A673 (cell line): ENCODE measurements around the gene MRPL24. TPM values are rescaled to one million over a fixed set of nuclear protein-coding genes. Genes with fewer than 3 reads are reported as not detected.

Experiments used
- BruUV-seq: library from RNA; stranded (reverse); fragments of 400-500 nt; replicated peaks from 2 replicates; lab custom pipeline; 2021; lab: Mats Ljungman, UMichigan
- CTCF ChIA-PET: fragments of 300-600 bp; sonication (Branson Sonifier 250); formaldehyde crosslinking; loops from one replicate; lab custom pipeline; 2022; ENCODE audit warnings: antibody characterized with exemption; lab: Charles Lee
- POLR2A ChIA-PET: fragments of 300-600 bp; sonication (Branson Sonifier 250); formaldehyde crosslinking; loops from one replicate; lab custom pipeline; 2022; ENCODE audit warnings: antibody characterized with exemption; ENCODE audit not compliant: low non-redundant PET; lab: Charles Lee
- DNase-seq: peaks from one replicate; pipeline ENCODE4 v3.0.0-alpha.2; 2015; ENCODE audit warnings: low spot score
- H3K27ac ChIP-seq: fragments of 200-600 bp; sonication (generic); 2 replicates; pipeline ENCODE4 v1.5.1; 2016; ENCODE audit warnings: mixed run types, low read depth, mild to moderate bottlenecking, mixed read lengths, antibody characterized with exemption, low read length; ENCODE audit not compliant: poor library complexity, severe bottlenecking
- H3K27me3 ChIP-seq: fragments of 200-600 bp; sonication (generic); replicated peaks from 2 replicates; pipeline ENCODE4 v1.6.1; 2017; ENCODE audit warnings: mixed run types, low read depth, mild to moderate bottlenecking, mixed read lengths, antibody characterized with exemption, low read length; ENCODE audit not compliant: insufficient read depth, poor library complexity
- H3K36me3 ChIP-seq: fragments of 200-600 bp; sonication (generic); 2 replicates; pipeline ENCODE4 v1.6.1; 2016; ENCODE audit warnings: mixed run types, mild to moderate bottlenecking, mixed read lengths, antibody characterized with exemption, low read length; ENCODE audit not compliant: insufficient read depth, poor library complexity, severe bottlenecking
- H3K4me1 ChIP-seq: fragments of 200-600 bp; sonication (generic); 2 replicates; pipeline ENCODE4 v1.6.1; 2017; ENCODE audit warnings: mixed run types, mild to moderate bottlenecking, mixed read lengths, antibody characterized with exemption, low read length; ENCODE audit not compliant: insufficient read depth, poor library complexity, severe bottlenecking
- H3K4me3 ChIP-seq: fragments of 200-600 bp; sonication (generic); 2 replicates; pipeline ENCODE4 v1.5.1; 2016; ENCODE audit warnings: low read depth, mixed run types, mild to moderate bottlenecking, mixed read lengths, low read length; ENCODE audit not compliant: poor library complexity, severe bottlenecking
- H3K9me3 ChIP-seq: fragments of 200-600 bp; sonication (generic); 2 replicates; pipeline ENCODE4 v1.6.1; 2016; ENCODE audit warnings: mixed run types, low read depth, mild to moderate bottlenecking, mixed read lengths, antibody characterized with exemption, low read length; ENCODE audit not compliant: poor library complexity, severe bottlenecking
- EZH2 ChIP-seq: fragments of 200-600 bp; sonication (generic); IDR thresholded peaks from 2 replicates; pipeline ENCODE4 v1.6.1; 2017; ENCODE audit warnings: borderline replicate concordance, low read depth, mild to moderate bottlenecking, mixed read lengths, antibody characterized with exemption, low read length; ENCODE audit not compliant: poor library complexity, severe bottlenecking
- intact Hi-C: fragments of 100-400 bp; cut with micrococcal nuclease; formaldehyde crosslinking; loops from one replicate; pipeline ENCODE4 v1.10.0; 2022; ENCODE audit not compliant: unreplicated experiment
- total RNA-seq: library from RNA; stranded (reverse); gene quantifications from 2 replicates; pipeline ENCODE4 v1.2.3, GENCODE V29; 2021
- TF ChIP-seq, protein P1 (sequence below): fragments of 300-800, 200-600 bp; sonication (generic); conservative IDR thresholded peaks from 2 replicates; pipeline ENCODE4 v1.5.1; 2017; ENCODE audit warnings: low read depth, mild to moderate bottlenecking, antibody characterized with exemption, low read length, moderate library complexity, mixed read lengths

The MRPL24 gene
- total RNA-seq, 1 experiment from 2014 or later, result 85.7 TPM

DNA sequence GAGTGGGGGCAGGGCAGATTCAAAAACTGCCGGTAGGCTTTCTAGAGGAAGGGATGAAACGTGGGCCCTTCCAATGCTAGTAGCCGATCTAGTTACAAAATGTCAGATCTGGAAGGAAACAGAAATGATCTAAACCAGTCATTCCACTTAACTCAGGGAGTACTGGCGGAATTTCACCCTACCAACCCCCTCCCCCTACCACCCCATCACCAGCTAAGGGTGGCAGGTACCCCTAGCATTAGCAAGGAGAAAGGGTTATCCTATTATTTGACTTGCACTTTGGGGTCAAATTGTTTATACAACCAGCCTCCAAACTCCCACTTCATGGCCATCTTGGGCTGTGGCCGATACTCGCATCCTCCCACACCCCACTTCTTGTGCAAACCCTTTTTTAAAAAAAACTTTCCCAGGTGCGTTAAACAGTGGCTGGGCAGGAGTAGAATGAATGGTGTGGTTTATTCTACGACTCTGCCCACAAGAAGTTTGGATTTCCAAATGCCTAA, 644 bp upstream of the MRPL24 start:
- DNase-seq, result no peak
- CTCF ChIA-PET, result interaction anchor here (0.9 to 1.6 kb wide), 3 partner anchors 16 to 52 kb away, joined by 3 to 11 read pairs (median 4); partner anchors contain the start of gene PRCC
- Histone ChIP-seq H3K27ac (peak overlapping the region; percentile 77), H3K27me3 (no peaks in the 10 kb centered on the region), H3K9me3 (no peaks in the 10 kb centered on the region), H3K36me3 (peaks cover 56% of the 10 kb centered on the region), H3K4me1 (peaks cover 20% of the 10 kb centered on the region), H3K4me3 (no peak overlapping the region)
- TF ChIP-seq EZH2, result no peak
- TF ChIP-seq, protein P1, sequence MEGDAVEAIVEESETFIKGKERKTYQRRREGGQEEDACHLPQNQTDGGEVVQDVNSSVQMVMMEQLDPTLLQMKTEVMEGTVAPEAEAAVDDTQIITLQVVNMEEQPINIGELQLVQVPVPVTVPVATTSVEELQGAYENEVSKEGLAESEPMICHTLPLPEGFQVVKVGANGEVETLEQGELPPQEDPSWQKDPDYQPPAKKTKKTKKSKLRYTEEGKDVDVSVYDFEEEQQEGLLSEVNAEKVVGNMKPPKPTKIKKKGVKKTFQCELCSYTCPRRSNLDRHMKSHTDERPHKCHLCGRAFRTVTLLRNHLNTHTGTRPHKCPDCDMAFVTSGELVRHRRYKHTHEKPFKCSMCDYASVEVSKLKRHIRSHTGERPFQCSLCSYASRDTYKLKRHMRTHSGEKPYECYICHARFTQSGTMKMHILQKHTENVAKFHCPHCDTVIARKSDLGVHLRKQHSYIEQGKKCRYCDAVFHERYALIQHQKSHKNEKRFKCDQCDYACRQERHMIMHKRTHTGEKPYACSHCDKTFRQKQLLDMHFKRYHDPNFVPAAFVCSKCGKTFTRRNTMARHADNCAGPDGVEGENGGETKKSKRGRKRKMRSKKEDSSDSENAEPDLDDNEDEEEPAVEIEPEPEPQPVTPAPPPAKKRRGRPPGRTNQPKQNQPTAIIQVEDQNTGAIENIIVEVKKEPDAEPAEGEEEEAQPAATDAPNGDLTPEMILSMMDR, result no peak
- POLR2A ChIA-PET, result interaction anchor here (0.6 to 1.1 kb wide), 4 partner anchors 10 to 136 kb away, joined by 3 to 11 read pairs (median 6); partner anchors contain the start of genes ISG20L2 and METTL25B
- intact Hi-C loops, result loop anchor here (1.0 kb wide), 1 partner anchor 26 kb away; the partner anchor contains the start of gene PRCC
- no TSS peak for BruUV-seq

DNA sequence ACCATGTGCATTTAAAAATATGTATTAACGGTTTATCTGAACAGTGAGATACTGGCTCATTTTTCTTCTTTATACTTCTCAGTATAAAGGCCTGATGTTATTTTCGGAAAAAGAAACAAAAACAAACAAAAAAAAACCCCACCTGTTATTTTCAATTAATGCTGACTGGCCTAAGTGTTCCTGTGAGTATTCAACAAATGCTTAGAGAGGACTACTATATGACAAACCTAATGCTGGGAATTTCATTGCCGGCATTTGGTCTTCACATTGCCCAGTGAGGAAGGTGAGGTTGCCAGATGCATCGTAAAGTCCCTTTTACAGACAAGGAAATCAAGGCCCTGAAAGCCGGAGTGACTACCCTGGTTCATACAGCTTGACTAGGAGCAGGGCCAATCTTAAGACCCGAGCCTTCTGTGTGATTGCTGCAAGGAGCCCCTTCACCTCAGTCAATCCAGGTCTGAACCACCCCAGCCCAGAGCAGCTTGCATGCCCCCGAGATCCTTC, 599 bp downstream of the MRPL24 start:
- no peak for TF ChIP-seq EZH2
- TF ChIP-seq, protein P1, result no peak
- peak; percentile 35 for DNase-seq
- H3K4me3 ChIP-seq, result peak overlapping the region; percentile 65
- H3K36me3 ChIP-seq, result peaks cover 56% of the 10 kb centered on the region
- H3K27me3 ChIP-seq, result no peaks in the 10 kb centered on the region
- H3K4me1 ChIP-seq, result peaks cover 8% of the 10 kb centered on the region
- BruUV-seq, result TSS peak; percentile 6
- intact Hi-C loops, result no loop called here
- ChIA-PET POLR2A (interaction anchor here (1.1 kb wide), 1 partner anchor 12 kb away, joined by 11 read pairs; the partner anchor contains the start of genes ISG20L2 and METTL25B), CTCF (interaction anchor here (1.5 to 1.6 kb wide), 2 partner anchors 14 to 27 kb away, joined by 4 to 11 read pairs; partner anchors contain the start of gene PRCC)
- no peaks in the 10 kb centered on the region for H3K9me3 ChIP-seq
- H3K27ac ChIP-seq, result peak overlapping the region; percentile 66

DNA sequence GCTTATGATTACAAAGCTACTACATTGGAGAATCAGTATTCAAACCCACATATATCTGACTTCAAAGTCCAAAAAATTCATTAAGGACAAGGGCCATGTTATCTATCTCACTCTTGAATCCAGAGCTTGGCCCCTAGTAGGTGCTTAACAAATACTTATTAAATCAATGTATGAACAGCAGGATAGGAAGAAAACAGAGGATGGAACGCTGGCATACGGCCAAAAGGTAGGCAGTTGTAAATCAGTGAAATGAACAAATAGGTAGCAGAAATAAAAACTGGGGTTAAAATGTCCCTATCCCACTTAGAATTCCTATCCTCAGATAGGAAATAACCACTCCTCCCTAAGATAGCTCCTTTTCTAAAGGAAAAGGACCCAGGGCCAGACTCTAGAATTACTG, 2.0 kb downstream of the MRPL24 start:
- Histone ChIP-seq H3K36me3 (peaks cover 48% of the 10 kb centered on the region), H3K27me3 (no peaks in the 10 kb centered on the region), H3K4me1 (peaks cover 8% of the 10 kb centered on the region), H3K9me3 (no peaks in the 10 kb centered on the region), H3K27ac (no peak overlapping the region), H3K4me3 (no peak overlapping the region)
- ChIA-PET CTCF (interaction anchor here (1.0 kb wide), 1 partner anchor 348 kb away, joined by 4 read pairs; no protein-coding TSS in a partner anchor), POLR2A (interaction anchor here (0.6 kb wide), 2 partner anchors 70 to 546 kb away, joined by 3 read pairs; no protein-coding TSS in a partner anchor)
- BruUV-seq, result no TSS peak
- no peak for TF ChIP-seq EZH2
- TF ChIP-seq, protein P1, result no peak
- intact Hi-C loops, result no loop called here
- DNase-seq, result no peak
